WTC11 (cell line): ENCODE results near the gene MED12L.

Experiments
- E2F5 ChIP-seq: sonication (generic); formaldehyde crosslinking; IDR thresholded peaks from 2 replicates; pipeline ENCODE4 v1.8.1; 2022; ENCODE audit warnings: mild to moderate bottlenecking, moderate library complexity, missing genetic modification reagents
- ESRRA ChIP-seq: sonication (generic); formaldehyde crosslinking; IDR thresholded peaks from 2 replicates; pipeline ENCODE4 v1.8.1; 2022; ENCODE audit warnings: mild to moderate bottlenecking, missing genetic modification reagents, borderline replicate concordance
- IRF2 ChIP-seq: sonication (generic); formaldehyde crosslinking; IDR thresholded peaks from 2 replicates; pipeline ENCODE4 v1.8.0; 2022; ENCODE audit warnings: low read depth, missing genetic modification reagents, borderline replicate concordance
- MYBL2 ChIP-seq: sonication (generic); formaldehyde crosslinking; IDR thresholded peaks from 2 replicates; pipeline ENCODE4 v1.8.1; 2023; ENCODE audit warnings: mild to moderate bottlenecking, moderate library complexity, missing genetic modification reagents
- NFATC4 ChIP-seq: fragments of 250-450 bp; sonication (Bioruptor Pico); IDR thresholded peaks from 2 replicates; pipeline ENCODE4 v1.9.0; 2021; ENCODE audit warnings: mild to moderate bottlenecking
- NR1H2 ChIP-seq: sonication (generic); formaldehyde crosslinking; IDR thresholded peaks from 2 replicates; pipeline ENCODE4 v1.9.0; 2021; ENCODE audit warnings: mild to moderate bottlenecking, moderate library complexity, missing genetic modification reagents
- NR2C2 ChIP-seq: sonication (generic); formaldehyde crosslinking; IDR thresholded peaks from 2 replicates; pipeline ENCODE4 v1.8.0; 2022; ENCODE audit warnings: mild to moderate bottlenecking, missing genetic modification reagents
- SMAD3 ChIP-seq: sonication (generic); formaldehyde crosslinking; IDR thresholded peaks from 2 replicates; pipeline ENCODE4 v1.8.0; 2022; ENCODE audit warnings: missing genetic modification reagents, mild to moderate bottlenecking, borderline replicate concordance
- STAT6 ChIP-seq: sonication (generic); formaldehyde crosslinking; conservative IDR thresholded peaks from 2 replicates; pipeline ENCODE4 v1.8.1; 2023; ENCODE audit warnings: mild to moderate bottlenecking, low read depth, missing genetic modification reagents, moderate library complexity
- TCF7 ChIP-seq: sonication (generic); formaldehyde crosslinking; IDR thresholded peaks from 2 replicates; pipeline ENCODE4 v1.8.0; 2022; ENCODE audit warnings: mild to moderate bottlenecking, low read depth, missing genetic modification reagents, moderate library complexity
- TEAD4 ChIP-seq: sonication (generic); formaldehyde crosslinking; IDR thresholded peaks from 2 replicates; pipeline ENCODE4 v1.8.0; 2022; ENCODE audit warnings: mild to moderate bottlenecking, missing genetic modification reagents
- TF ChIP-seq, protein P1 (sequence below): fragments of 200-600 bp; IDR thresholded peaks from 2 replicates; pipeline ENCODE4 v1.8.0; 2022; ENCODE audit warnings: antibody characterized with exemption

DNA sequence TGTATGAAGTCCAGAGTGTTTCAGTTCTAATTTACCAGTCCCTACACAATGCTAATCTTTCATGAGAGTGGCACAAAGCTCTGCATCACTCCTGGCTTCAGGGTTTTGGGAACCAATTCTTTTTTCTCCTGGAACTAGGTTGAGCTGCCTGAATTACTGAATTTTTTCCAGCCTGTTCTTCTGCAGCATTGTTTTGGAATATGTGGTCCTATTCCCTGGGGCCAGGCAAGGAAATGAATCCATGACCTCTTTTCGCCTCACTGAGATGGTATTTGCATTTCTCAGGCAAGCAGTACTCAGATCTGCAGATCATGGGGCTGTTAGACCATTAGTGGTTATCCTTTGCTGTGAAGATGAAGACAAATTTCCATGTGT, 143.2 kb downstream of the MED12L start:
- TF ChIP-seq STAT6 (CRISPR knock-in tag): no peak
- TF ChIP-seq, protein P1, sequence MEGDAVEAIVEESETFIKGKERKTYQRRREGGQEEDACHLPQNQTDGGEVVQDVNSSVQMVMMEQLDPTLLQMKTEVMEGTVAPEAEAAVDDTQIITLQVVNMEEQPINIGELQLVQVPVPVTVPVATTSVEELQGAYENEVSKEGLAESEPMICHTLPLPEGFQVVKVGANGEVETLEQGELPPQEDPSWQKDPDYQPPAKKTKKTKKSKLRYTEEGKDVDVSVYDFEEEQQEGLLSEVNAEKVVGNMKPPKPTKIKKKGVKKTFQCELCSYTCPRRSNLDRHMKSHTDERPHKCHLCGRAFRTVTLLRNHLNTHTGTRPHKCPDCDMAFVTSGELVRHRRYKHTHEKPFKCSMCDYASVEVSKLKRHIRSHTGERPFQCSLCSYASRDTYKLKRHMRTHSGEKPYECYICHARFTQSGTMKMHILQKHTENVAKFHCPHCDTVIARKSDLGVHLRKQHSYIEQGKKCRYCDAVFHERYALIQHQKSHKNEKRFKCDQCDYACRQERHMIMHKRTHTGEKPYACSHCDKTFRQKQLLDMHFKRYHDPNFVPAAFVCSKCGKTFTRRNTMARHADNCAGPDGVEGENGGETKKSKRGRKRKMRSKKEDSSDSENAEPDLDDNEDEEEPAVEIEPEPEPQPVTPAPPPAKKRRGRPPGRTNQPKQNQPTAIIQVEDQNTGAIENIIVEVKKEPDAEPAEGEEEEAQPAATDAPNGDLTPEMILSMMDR: no peak
- no peak for TF ChIP-seq IRF2
- TF ChIP-seq NFATC4 (CRISPR knock-in tag): no peak
- no peak for TF ChIP-seq NR1H2 (CRISPR knock-in tag)
- TF ChIP-seq ESRRA: no peak
- no peak for TF ChIP-seq TEAD4 (CRISPR knock-in tag)
- TF ChIP-seq E2F5: no peak
- no peak for TF ChIP-seq TCF7 (CRISPR knock-in tag)
- no peak for TF ChIP-seq SMAD3 (CRISPR knock-in tag)
- TF ChIP-seq NR2C2 (CRISPR knock-in tag): no peak
- no peak for TF ChIP-seq MYBL2
